Measurements from ENCODE around the gene TMTC1. TPM values are rescaled to one million over a fixed set of nuclear protein-coding genes. Genes with fewer than 3 reads are reported as not detected.

Gene TMTC1
- total RNA-seq, 1 experiment from 2014 or later: 4.8 TPM

DNA sequence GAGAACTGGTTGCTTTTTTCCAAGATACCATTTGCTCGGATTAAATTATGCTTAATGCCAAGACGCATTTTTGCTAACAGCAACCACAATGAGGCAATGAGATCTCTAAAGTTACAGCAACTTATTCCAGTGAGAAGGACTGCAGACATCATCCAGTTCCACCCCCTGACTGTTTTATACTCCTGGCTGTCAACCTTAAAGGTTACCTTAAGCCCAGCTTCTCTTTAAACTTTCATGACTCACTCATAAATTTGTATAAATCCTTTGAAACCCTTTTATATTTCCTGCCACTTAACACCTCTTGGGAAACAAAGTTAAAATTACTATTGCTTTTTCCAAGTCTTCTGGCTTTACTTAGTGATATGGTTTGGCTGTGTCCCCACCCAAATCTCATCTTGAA lies 80.2 kb downstream of the TMTC1 start:
- Histone ChIP-seq H3K36me3 (ENCODE audit: low read depth) (no peaks in the 10 kb centered on the region), H3K79me2 (ENCODE audit: low read depth) (no peaks in the 10 kb centered on the region), H3K9me3 (ENCODE audit: insufficient read depth, low read depth) (no peaks in the 10 kb centered on the region), H3K27me3 (ENCODE audit: insufficient read depth, low read depth) (no peaks in the 10 kb centered on the region), H4K20me1 (ENCODE audit: insufficient read depth) (no peaks in the 10 kb centered on the region), H3K4me3 (no peak overlapping the region), H2AFZ (no peak overlapping the region), H3K4me2 (no peak overlapping the region), H3K9me2 (ENCODE audit: insufficient read depth) (no peaks in the 10 kb centered on the region), H3K27ac (no peak overlapping the region), H3F3A (ENCODE audit: insufficient read depth, low read depth) (no peaks in the 10 kb centered on the region), H3K4me1 (replicated peaks; ENCODE audit: insufficient read depth) (no peaks in the 10 kb centered on the region)
- DNase-seq: no peak
- ChIA-PET CTCF (no interaction called here), POLR2A (ENCODE audit: unreplicated experiment) (no interaction called here)
- intact Hi-C loops (cut with micrococcal nuclease; ENCODE audit: unreplicated experiment): no loop called here
- BruUV-seq (replicated peaks): no TSS peak
- no peak for TF ChIP-seq CTCF (conservative IDR thresholded peaks at IDR 0.05)
- no peak for TF ChIP-seq EZH2 (IDR thresholded peaks at IDR 0.05; ENCODE audit: low read depth)

- CTCF ChIA-PET: no interaction called here
- intact Hi-C loops (cut with micrococcal nuclease; ENCODE audit: unreplicated experiment): no loop called here
Measured at GRCh38 chr12:29702972-29703371, 80.8 kb downstream of the TMTC1 start.

GRCh38 chr12:29702222-29702621 lies 81.5 kb downstream of the TMTC1 start:
- no peaks in the 10 kb centered on the region for H3K9me3 ChIP-seq (ENCODE audit: insufficient read depth, low read depth)
- POLR2A ChIA-PET (ENCODE audit: unreplicated experiment): no interaction called here
- no peak overlapping the region for H3K4me3 ChIP-seq
- DNase-seq: no peak
- BruUV-seq (replicated peaks): no TSS peak
- no peak overlapping the region for H2AFZ ChIP-seq
- no peaks in the 10 kb centered on the region for H3K36me3 ChIP-seq (ENCODE audit: low read depth)
- no peak for TF ChIP-seq CTCF (conservative IDR thresholded peaks at IDR 0.05)
- no peak for TF ChIP-seq EZH2 (IDR thresholded peaks at IDR 0.05; ENCODE audit: low read depth)
- H3K9me2 ChIP-seq (ENCODE audit: insufficient read depth): no peaks in the 10 kb centered on the region
- H3F3A ChIP-seq (ENCODE audit: insufficient read depth, low read depth): no peaks in the 10 kb centered on the region
- H4K20me1 ChIP-seq (ENCODE audit: insufficient read depth): no peaks in the 10 kb centered on the region
- no peak overlapping the region for H3K4me2 ChIP-seq
- intact Hi-C loops (cut with micrococcal nuclease; ENCODE audit: unreplicated experiment): no loop called here
- H3K27me3 ChIP-seq (ENCODE audit: insufficient read depth, low read depth): no peaks in the 10 kb centered on the region
- no peaks in the 10 kb centered on the region for H3K4me1 ChIP-seq (replicated peaks; ENCODE audit: insufficient read depth)
- H3K27ac ChIP-seq: no peak overlapping the region
- CTCF ChIA-PET: no interaction called here
- H3K79me2 ChIP-seq (ENCODE audit: low read depth): no peaks in the 10 kb centered on the region

More at GRCh38 chr12:29702972-29703371, 80.8 kb downstream of the TMTC1 start:
- POLR2A ChIA-PET (ENCODE audit: unreplicated experiment): no interaction called here
- H3K4me1 ChIP-seq (replicated peaks; ENCODE audit: insufficient read depth): no peaks in the 10 kb centered on the region
- no peaks in the 10 kb centered on the region for H3K27me3 ChIP-seq (ENCODE audit: insufficient read depth, low read depth)
- no peak overlapping the region for H3K4me3 ChIP-seq
- TF ChIP-seq CTCF (conservative IDR thresholded peaks at IDR 0.05) (no peak), EZH2 (IDR thresholded peaks at IDR 0.05; ENCODE audit: low read depth) (no peak)
- DNase-seq: no peak
- no peaks in the 10 kb centered on the region for H4K20me1 ChIP-seq (ENCODE audit: insufficient read depth)
- H3K9me3 ChIP-seq (ENCODE audit: insufficient read depth, low read depth): no peaks in the 10 kb centered on the region
- H3K4me2 ChIP-seq: no peak overlapping the region
- H3K27ac ChIP-seq: no peak overlapping the region
- H3K36me3 ChIP-seq (ENCODE audit: low read depth): no peaks in the 10 kb centered on the region
- no peaks in the 10 kb centered on the region for H3K79me2 ChIP-seq (ENCODE audit: low read depth)
- BruUV-seq (replicated peaks): no TSS peak
- no peaks in the 10 kb centered on the region for H3K9me2 ChIP-seq (ENCODE audit: insufficient read depth)
- H3F3A ChIP-seq (ENCODE audit: insufficient read depth, low read depth): no peaks in the 10 kb centered on the region
- H2AFZ ChIP-seq: no peak overlapping the region
